ENCODE results near the gene GARS1.
A peak's percentile ranks its signal among the peaks of the same experiment; 100 is the strongest.

GARS1 gene

DNA sequence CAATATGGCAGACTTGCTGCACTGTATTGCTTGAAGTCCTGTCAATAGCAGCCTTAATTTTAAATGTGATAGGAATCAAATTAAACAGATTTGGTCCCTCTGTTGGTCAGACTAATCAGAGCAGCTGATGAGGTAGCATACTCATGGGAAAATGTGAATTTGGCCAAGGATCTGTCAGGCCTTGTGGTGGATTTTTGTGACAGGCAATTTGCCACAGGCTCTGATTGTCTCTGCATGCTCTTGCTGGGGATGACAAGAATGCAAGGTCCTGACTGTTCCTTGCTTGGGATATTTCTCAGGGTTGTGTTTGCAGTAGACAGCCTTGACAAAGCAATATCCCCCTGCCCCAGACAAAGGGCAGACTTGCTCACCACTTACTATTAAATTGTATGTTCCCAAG is 41.5 kb upstream of the GARS1 start:
- TF ChIP-seq, protein P1, sequence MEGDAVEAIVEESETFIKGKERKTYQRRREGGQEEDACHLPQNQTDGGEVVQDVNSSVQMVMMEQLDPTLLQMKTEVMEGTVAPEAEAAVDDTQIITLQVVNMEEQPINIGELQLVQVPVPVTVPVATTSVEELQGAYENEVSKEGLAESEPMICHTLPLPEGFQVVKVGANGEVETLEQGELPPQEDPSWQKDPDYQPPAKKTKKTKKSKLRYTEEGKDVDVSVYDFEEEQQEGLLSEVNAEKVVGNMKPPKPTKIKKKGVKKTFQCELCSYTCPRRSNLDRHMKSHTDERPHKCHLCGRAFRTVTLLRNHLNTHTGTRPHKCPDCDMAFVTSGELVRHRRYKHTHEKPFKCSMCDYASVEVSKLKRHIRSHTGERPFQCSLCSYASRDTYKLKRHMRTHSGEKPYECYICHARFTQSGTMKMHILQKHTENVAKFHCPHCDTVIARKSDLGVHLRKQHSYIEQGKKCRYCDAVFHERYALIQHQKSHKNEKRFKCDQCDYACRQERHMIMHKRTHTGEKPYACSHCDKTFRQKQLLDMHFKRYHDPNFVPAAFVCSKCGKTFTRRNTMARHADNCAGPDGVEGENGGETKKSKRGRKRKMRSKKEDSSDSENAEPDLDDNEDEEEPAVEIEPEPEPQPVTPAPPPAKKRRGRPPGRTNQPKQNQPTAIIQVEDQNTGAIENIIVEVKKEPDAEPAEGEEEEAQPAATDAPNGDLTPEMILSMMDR (IDR thresholded peaks at IDR 0.05; ENCODE audit: insufficient read depth, low read depth, low read length, missing control alignments): no peak
- no peak overlapping the region for H3K4me3 ChIP-seq (ENCODE audit: low read length)
- no peak for DNase-seq (ENCODE audit: low read depth)

DNA sequence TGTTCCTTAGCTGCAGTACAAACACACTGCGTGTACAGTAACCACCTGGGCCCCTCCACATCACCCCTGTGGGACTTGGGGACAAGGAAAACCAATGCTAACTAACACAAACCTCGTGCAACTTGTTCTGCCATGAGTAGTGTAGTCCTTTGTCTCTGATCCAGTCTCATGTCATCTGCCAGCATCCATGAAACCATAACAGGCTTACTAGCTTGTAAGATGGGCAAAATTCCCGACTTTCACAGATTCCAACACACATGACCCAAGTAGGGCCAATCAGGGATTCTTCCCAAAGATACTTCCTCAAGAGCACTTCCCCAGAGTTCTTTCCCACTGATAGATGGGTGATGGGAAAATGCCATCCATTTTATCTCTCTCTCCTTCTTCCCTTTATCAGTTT is 41.1 kb upstream of the GARS1 start:
- no peak overlapping the region for H3K4me3 ChIP-seq (ENCODE audit: low read length)
- no peak for DNase-seq (ENCODE audit: low read depth)
- TF ChIP-seq, protein P1 (IDR thresholded peaks at IDR 0.05; ENCODE audit: insufficient read depth, low read depth, low read length, missing control alignments): no peak

DNA sequence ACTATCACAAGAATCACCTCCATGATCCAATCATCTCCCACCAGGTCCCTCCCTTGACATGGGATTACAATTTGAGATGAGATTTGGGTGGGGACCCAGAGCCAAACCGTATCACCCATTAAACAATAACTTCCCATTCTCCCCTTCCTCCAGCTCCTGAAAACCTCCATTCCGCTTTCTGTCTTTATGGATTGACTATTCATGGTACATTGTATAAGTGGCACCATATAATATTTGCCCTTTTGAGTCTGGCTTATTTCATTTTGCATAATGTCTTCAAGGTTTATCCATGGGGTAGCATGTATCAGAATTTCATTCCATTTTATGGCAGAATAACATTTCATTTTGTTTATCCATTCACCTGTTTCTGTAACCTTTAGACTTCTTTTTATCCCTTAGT is 39.2 kb upstream of the GARS1 start:
- no peak for DNase-seq (ENCODE audit: low read depth)
- H3K4me3 ChIP-seq (ENCODE audit: low read length): no peak overlapping the region
- TF ChIP-seq, protein P1 (IDR thresholded peaks at IDR 0.05; ENCODE audit: insufficient read depth, low read depth, low read length, missing control alignments): no peak

DNA sequence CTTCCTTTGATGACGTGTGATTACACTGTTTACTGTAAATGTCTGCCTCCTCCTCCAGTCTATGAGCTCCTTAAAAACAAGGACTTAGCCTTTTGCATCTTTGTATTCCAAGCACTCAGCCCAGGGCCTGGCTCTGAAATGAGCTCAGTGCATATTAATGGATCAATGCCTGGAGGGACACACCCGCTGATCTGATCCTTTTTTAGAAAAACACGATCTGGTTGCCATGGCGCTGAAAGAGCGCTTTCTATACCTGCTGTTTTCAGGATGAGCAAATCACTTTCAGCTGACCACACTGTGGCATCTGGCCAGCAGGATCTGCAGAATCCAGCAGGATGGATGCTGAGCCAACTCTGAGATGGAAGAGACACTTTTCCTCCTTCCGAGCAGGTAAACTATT is 37.8 kb upstream of the GARS1 start:
- TF ChIP-seq, protein P1 (IDR thresholded peaks at IDR 0.05; ENCODE audit: insufficient read depth, low read depth, low read length, missing control alignments): no peak
- peak; percentile 87 for DNase-seq (ENCODE audit: low read depth)
- H3K4me3 ChIP-seq (ENCODE audit: low read length): no peak overlapping the region

DNA sequence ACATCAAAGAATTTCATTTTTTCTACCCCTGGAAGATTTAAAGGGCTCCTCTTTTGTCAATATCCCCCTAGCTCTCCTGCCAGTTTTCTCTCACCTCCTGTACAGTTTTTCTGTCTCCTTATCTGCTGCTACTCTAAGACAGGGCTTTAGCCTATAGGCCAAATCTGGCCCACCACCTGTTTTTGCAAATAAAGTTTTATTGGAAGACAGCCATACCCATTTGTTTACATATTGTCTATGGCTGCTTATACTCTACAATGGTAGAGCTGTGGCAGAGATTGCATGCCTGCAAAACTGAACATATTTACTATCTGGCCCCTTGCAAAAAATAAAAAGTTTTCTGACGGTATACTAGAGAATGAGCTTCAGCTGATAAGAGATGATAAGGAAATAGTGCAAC is 37.4 kb upstream of the GARS1 start:
- no peak for DNase-seq (ENCODE audit: low read depth)
- TF ChIP-seq, protein P1 (IDR thresholded peaks at IDR 0.05; ENCODE audit: insufficient read depth, low read depth, low read length, missing control alignments): no peak
- H3K4me3 ChIP-seq (ENCODE audit: low read length): no peak overlapping the region

DNA sequence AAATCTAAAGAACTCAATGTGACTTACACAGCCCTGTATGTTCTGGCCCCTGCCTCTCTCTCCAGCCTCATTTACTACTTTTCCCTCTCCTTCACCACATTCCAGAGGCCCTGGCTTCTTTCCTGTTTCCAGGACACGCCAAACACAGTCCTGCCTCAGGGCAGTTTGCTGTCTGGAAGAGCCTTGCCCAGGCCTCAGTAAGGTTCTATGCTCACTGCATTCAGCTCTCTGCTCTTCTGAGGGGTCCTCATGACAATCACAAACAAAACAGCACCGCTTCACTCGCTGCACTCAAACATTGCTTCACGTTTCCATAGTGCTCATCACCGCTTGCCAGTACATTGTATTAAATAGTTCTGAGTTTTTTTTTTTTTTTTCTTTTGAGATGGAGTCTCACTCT is 35.1 kb upstream of the GARS1 start:
- H3K4me3 ChIP-seq (ENCODE audit: low read length): no peak overlapping the region
- TF ChIP-seq, protein P1 (IDR thresholded peaks at IDR 0.05; ENCODE audit: insufficient read depth, low read depth, low read length, missing control alignments): no peak
- DNase-seq (ENCODE audit: low read depth): peak; percentile 62

DNA sequence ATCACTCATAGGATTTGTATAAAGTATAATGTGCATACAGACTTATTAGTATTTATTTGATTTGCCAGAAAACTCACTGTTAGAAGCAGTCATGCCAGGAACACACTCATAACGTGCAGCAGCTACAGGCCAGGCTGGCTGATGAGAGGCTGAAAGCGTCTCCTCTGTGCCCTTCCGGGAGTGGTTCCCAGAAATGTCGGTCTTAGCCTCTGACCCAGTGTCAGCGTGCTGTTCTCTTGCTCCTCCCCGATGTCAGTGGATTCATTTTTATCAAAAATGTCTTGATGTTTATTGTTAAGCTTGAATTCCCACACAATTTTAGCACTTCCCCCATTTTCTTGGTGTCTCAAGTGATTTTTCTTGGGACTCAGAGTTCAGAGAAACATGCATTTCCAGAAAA is 33.3 kb upstream of the GARS1 start:
- DNase-seq (ENCODE audit: low read depth): no peak
- TF ChIP-seq, protein P1 (IDR thresholded peaks at IDR 0.05; ENCODE audit: insufficient read depth, low read depth, low read length, missing control alignments): no peak
- no peak overlapping the region for H3K4me3 ChIP-seq (ENCODE audit: low read length)
